AG09309 (cell line): ENCODE measurements around the gene RAP1GAP.
"Not testable (repeated sequence)": the region's sequence is repeated elsewhere in the genome, so short reads cannot be mapped to it uniquely, and the experiment has no call there.

ENCODE experiments used
- DNase-seq: peaks from one replicate; pipeline ENCODE4 v3.0.0-alpha.2; 2010; ENCODE audit warnings: low read depth
- H3K4me3 ChIP-seq: 2 replicates; pipeline ENCODE4 v1.5.1; 2011; ENCODE audit warnings: mild to moderate bottlenecking, low read depth, low read length, moderate library complexity; ENCODE audit not compliant: control insufficient read depth
- CTCF ChIP-seq: IDR thresholded peaks from 2 replicates; pipeline ENCODE4 v1.5.1; 2011; ENCODE audit warnings: mild to moderate bottlenecking, low read depth, low read length, inconsistent platforms; ENCODE audit not compliant: insufficient read depth, control insufficient read depth; ENCODE audit errors: missing control alignments

The RAP1GAP gene

GRCh38 chr1:21634806-21635535 is 34.2 kb downstream of the RAP1GAP start:
- TF ChIP-seq CTCF, result no peak
- no peak for DNase-seq
- no peak overlapping the region for H3K4me3 ChIP-seq

GRCh38 chr1:21633992-21634805 is 35.0 kb downstream of the RAP1GAP start:
- no peak for TF ChIP-seq CTCF
- no peak for DNase-seq
- H3K4me3 ChIP-seq, result no peak overlapping the region

GRCh38 chr1:21633141-21633755 is 35.9 kb downstream of the RAP1GAP start:
- TF ChIP-seq CTCF, result no peak
- DNase-seq, result no peak
- H3K4me3 ChIP-seq, result no peak overlapping the region

- no peak overlapping the region for H3K4me3 ChIP-seq
- TF ChIP-seq CTCF, result no peak
- DNase-seq, result no peak
Measured at GRCh38 chr1:21631944-21632887, 36.9 kb downstream of the RAP1GAP start.

- not testable (repeated sequence) for H3K4me3 ChIP-seq, DNase-seq
Measured at GRCh38 chr1:21631590-21631943, 37.6 kb downstream of the RAP1GAP start.

GRCh38 chr1:21630571-21631343 is 38.4 kb downstream of the RAP1GAP start:
- DNase-seq, result no peak
- H3K4me3 ChIP-seq, result no peak overlapping the region
- no peak for TF ChIP-seq CTCF
